Activated T-cell treated with anti-CD3 and anti-CD28 coated beads for 48 hours (primary cell): Measurements from ENCODE around the gene UNC79.

Source experiments
- DNase-seq: peaks from one replicate; pipeline ENCODE4 v3.0.0-alpha.2; 2020; ENCODE audit warnings: low read depth

UNC79 gene

GRCh38 chr14:93665169-93665568, 234.4 kb downstream of the UNC79 start:
- no peak for DNase-seq

GRCh38 chr14:93669632-93670031, 238.9 kb downstream of the UNC79 start:
- DNase-seq: no peak

DNA sequence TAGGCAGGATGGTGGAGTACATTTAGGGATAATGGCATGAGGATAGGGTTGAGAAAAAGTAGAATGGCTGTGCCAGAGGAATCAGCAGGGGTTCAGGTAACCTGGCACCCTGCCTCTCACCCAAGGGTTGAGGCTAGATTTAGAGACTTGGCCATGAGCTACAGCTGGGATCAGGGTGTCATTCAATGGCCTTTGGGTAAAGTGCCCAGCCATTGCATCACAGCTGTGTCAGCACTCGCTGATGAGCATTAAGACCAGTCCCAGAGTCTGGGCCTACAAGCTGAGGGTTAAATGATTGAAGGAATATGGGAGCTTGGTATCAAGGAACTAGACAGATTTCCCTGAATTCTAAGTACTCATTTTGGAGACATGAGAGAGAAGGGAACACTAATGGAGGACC, 243.6 kb downstream of the UNC79 start:
- DNase-seq: no peak

DNA sequence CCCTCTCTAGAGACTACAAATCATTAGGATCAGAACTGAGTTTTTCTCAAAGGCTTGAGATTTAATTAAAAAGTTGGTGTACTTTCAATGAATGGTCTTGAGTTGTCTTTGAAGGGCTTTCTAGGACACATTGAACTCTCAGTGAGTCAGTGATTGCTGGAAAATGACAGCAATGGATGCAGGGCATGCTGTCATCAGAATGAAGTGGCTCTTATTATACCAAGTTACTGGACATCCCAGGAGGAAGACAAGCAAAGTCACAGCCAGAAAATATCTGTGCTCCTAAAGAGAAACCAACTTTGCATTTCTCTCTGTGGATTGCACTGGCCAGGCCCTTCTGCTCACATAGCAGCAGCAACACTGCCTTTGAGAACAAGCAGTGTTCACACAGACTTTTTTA, 244.9 kb downstream of the UNC79 start:
- no peak for DNase-seq

GRCh38 chr14:93676416-93676958, 245.7 kb downstream of the UNC79 start:
- DNase-seq: no peak

- DNase-seq: no peak
Measured at GRCh38 chr14:93682459-93682858, 251.7 kb downstream of the UNC79 start.

DNA sequence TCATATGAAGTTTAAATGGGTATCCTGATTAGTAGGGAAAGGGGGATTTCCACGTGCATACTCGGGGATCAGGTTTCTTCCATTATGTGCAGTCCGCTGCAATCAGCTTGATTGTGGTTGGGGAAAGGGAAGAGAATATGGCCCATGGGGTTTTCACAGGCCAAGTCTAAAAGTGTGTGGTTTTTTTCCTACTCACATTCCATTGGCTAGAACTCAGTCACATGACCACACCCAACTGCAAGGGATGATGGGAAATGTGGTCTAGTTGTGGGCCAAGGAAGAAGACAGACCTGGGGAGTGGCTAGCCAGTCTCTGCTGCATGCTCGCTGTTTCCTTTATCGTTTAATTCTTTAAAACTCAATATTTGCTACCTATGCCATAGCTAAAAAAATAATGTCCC, 252.5 kb downstream of the UNC79 start:
- DNase-seq: no peak

- no peak for DNase-seq
Measured at GRCh38 chr14:93685121-93685895, 254.6 kb downstream of the UNC79 start.

GRCh38 chr14:93686268-93686667, 255.5 kb downstream of the UNC79 start:
- DNase-seq: no peak

- DNase-seq: no peak
Measured at GRCh38 chr14:93688239-93688666, 257.5 kb downstream of the UNC79 start.

- DNase-seq: no peak
Measured at GRCh38 chr14:93688820-93689219, 258.1 kb downstream of the UNC79 start.

- no peak for DNase-seq
Measured at GRCh38 chr14:93690146-93690545, 259.4 kb downstream of the UNC79 start.

DNA sequence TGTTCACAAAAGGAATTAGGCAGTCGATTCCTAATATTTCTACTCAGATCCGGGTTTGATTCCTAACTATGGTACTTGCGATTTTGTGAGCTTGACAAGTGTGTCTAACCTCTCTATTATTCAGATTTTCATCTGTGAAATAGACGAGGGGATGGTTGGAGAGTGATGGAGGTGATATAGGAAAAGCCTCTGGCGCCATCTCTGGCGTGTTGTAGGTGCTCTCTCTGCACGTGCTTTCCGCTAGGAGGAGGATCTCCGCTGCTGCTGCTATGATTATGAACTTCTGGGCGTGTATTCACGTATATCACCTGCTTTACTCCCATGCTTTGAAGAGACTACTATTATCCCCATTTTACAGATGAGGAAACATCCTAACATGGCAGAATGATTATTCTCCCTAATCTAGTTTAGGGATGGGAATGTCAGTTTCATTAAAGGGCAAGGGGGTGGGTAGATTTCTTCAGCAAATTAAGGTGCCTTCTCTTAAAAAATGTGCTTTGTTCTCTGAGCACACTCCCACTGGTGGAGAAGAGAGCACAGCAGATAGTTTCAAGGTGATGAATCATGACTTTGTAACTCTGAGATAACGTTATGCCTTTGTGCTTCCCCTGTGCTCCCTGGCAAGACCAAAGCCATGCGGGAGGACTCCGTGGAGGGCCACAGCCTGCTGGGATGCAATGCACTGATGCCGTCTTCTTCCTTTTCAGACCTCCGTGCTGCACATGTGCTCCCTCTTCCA, 260.5 kb downstream of the UNC79 start:
- no peak for DNase-seq

- no peak for DNase-seq
Measured at GRCh38 chr14:93693914-93694313, 263.2 kb downstream of the UNC79 start.

DNA sequence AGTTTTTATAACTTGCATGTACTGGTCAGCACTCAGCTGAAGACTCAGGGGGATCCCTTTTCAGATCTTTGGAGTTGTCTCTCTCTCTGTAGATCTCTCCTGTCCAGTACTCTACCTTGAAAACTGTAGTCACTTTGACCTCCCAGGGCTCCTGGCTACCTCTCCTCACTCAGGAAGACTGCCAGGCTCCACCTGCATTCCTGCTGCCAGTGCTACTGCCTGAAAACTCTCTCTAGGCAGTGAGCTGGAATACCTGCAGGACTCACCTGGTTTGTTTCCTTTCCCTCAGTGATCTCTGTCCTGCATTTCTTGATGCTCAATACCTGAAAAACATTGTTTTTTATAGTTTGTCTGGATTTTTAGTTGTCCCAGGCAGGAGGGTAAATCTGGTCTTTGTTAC, 270.2 kb downstream of the UNC79 start:
- no peak for DNase-seq

DNA sequence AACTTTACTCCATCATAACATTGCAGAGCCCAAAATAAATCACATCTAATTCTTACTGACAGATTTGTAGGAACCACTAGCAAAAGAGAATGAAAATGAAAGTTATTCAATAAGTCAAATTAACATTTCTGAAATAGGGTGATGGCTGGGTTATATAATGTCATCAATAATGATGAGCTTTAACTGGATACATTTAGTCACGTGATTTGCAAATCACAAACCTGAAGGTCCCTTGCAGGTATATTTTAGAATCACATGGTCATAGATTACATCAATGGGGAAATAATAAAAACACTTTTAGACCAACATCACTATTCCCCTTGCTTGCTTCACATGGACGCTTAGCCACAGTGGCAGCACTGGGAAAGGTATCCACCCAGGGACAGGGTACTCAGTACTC, 270.8 kb downstream of the UNC79 start:
- no peak for DNase-seq

DNA sequence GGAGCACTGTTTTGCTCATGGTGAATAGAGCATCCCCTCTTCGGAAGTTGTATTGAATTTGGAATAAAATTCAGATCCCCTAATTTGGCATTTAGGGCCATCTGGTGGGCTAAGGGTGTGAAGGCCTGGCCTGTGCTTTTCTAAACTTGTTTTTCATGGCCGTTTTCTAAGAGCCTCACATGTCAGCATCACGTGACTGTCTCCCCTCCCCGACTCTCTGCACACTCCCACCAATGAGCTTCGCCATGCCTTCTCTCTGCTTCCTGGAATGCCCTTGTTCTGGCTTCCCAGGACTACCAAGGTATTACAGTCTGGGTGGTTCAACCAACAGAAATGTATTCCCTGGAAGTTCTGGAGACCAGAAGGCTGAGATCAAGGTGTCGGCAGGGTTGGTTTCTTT, 272.2 kb downstream of the UNC79 start:
- DNase-seq: no peak

DNA sequence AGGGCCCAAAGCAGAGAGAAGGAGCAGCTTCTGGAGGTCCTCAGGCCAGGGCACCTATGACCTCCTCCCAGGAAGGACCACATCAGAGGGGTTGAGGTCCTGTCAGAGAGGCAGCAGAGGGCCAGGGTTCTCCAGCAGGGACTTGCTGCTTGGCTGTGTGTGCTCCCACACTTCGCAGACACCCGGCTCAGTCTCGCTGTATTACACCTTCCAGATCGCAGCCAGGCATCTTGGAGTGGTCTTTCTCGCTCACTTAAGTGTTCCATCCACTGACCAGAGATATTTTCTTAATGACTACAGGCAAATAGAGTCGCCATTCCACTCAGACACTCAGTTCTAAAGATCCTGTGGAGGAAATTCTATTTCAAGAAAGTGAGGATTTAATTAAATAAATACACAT, 273.2 kb downstream of the UNC79 start:
- no peak for DNase-seq

GRCh38 chr14:93705513-93706156, 274.9 kb downstream of the UNC79 start:
- no peak for DNase-seq

DNA sequence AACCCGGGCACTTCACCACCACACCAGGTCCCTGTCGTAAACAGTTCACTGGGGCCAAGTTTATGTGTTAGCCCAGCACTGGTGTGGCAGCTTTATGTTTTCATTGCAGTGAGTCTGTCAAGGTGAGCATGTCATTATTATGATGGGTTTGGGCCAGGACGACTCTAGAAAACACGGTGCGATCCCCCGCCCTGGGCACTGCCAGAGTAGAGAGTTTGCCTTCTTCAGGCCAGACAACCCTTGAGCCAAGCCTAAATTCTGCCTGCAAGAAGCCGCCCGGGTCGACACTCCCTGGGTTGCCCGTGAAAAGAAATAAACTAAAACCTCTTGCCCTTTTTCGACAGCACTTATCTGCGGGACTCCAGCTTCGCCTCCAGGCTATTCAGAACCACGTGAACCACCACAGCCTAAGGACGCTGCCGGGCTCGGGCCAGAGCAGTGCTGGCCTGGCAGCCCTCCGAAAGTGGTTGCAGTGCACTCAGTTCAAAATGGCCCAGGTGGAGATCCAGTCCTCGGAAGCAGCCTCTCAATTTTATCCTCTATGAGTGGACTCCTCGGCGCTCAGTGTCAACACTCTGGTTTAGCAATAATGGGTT, 275.7 kb downstream of the UNC79 start:
- no peak for DNase-seq

DNA sequence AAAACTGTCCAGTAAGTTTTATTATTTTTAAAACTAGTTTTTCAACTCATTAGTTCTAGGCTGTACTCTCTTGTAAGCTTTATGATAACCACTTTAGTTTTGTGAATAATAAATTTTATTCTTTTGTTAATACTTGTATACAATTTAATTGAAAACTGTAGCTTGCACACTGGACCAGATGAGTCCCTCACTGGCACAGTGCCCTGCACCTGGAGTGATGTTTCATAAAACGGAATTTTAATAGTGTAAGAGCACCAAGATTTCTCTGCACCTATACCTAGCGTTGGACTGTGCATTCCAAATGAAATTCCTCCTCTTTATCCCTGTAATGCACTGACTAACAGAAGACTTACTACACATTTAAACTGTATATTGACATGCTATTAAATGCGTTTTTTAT, 276.7 kb downstream of the UNC79 start:
- no peak for DNase-seq

GRCh38 chr14:93708311-93708734, 277.6 kb downstream of the UNC79 start:
- DNase-seq: no peak
